IMR-90 (cell line): ENCODE measurements around the gene GNAI2. TPM values are rescaled to one million over a fixed set of nuclear protein-coding genes. Genes with fewer than 3 reads are reported as not detected.

Source experiments
- ATAC-seq: fragments of 200-7000 bp; cut with Tn5 transposase; 2 replicates; pipeline ENCODE4 v1.9.1; 2020; ENCODE audit warnings: low read depth, mild to moderate bottlenecking, moderate library complexity
- BruUV-seq: library from RNA; stranded (reverse); fragments of 400-500 nt; replicated peaks from 2 replicates; lab custom pipeline; 2021; lab: Mats Ljungman, UMichigan
- CTCF ChIA-PET: fragments of 300-600 bp; formaldehyde crosslinking; extraction: SDS; loops from one replicate; lab custom pipeline; 2021; ENCODE audit warnings: antibody characterized with exemption; lab: Yijun Ruan, JAX
- POLR2A ChIA-PET: fragments of 300-600 bp; sonication (Branson Sonifier 250); formaldehyde crosslinking; loops from one replicate; lab custom pipeline; 2022; ENCODE audit warnings: antibody characterized with exemption; ENCODE audit not compliant: unreplicated experiment; lab: Charles Lee
- DNase-seq: peaks from one replicate; pipeline ENCODE4 v3.0.0; 2013
- H2AFZ ChIP-seq: replicated peaks from 2 replicates; pipeline ENCODE3; 2013; ENCODE audit warnings: low read length, mild to moderate bottlenecking; ENCODE audit not compliant: poor library complexity
- H2AK5ac ChIP-seq: 2 replicates; pipeline ENCODE4 v1.6.1; 2013; ENCODE audit warnings: low read depth, low read length, inconsistent platforms
- H2AK9ac ChIP-seq: replicated peaks from 2 replicates; pipeline ENCODE3; 2013; ENCODE audit warnings: mild to moderate bottlenecking, low read depth, low read length, moderate library complexity; ENCODE audit not compliant: poor library complexity
- H2BK120ac ChIP-seq: 2 replicates; pipeline ENCODE4 v1.6.1; 2013; ENCODE audit warnings: low read depth, low read length, inconsistent platforms
- H2BK15ac ChIP-seq: 3 replicates; pipeline ENCODE4 v1.6.1; 2013; ENCODE audit warnings: low read depth, low read length, inconsistent platforms
- H2BK20ac ChIP-seq: 2 replicates; pipeline ENCODE4 v1.6.1; 2013; ENCODE audit warnings: low read depth, mild to moderate bottlenecking, inconsistent platforms, low read length, moderate library complexity
- H2BK5ac ChIP-seq: 2 replicates; pipeline ENCODE4 v1.6.1; 2013; ENCODE audit warnings: mild to moderate bottlenecking, low read depth, low read length, inconsistent platforms; ENCODE audit not compliant: poor library complexity, severe bottlenecking
- H3K14ac ChIP-seq: replicated peaks from 2 replicates; pipeline ENCODE4 v1.6.1; 2013; ENCODE audit warnings: low read depth, low read length, inconsistent platforms
- H3K18ac ChIP-seq: 2 replicates; pipeline ENCODE4 v1.6.1; 2013; ENCODE audit warnings: low read depth, low read length, control low read depth
- H3K23ac ChIP-seq: 2 replicates; pipeline ENCODE4 v1.6.1; 2013; ENCODE audit warnings: low read depth, low read length, inconsistent platforms
- H3K27ac ChIP-seq: 2 replicates; pipeline ENCODE4 v1.5.1; 2013; ENCODE audit warnings: mild to moderate bottlenecking, control low read depth, low read length; ENCODE audit not compliant: insufficient read depth
- H3K27me3 ChIP-seq: 2 replicates; pipeline ENCODE4 v1.6.1; 2013; ENCODE audit warnings: low read length; ENCODE audit not compliant: control insufficient read depth, insufficient read depth
- H3K36me3 ChIP-seq: 2 replicates; pipeline ENCODE4 v1.6.1; 2013; ENCODE audit warnings: low read length, mixed read lengths; ENCODE audit not compliant: control insufficient read depth, insufficient read depth
- H3K4ac ChIP-seq: 2 replicates; pipeline ENCODE4 v1.6.1; 2013; ENCODE audit warnings: low read depth, low read length, inconsistent platforms
- H3K4me1 ChIP-seq: 2 replicates; pipeline ENCODE4 v1.6.1; 2013; ENCODE audit warnings: low read length, mixed read lengths; ENCODE audit not compliant: control insufficient read depth, insufficient read depth
- H3K4me2 ChIP-seq: 2 replicates; pipeline ENCODE4 v1.6.1; 2013; ENCODE audit warnings: low read depth, mild to moderate bottlenecking, control low read depth, low read length, moderate library complexity
- H3K4me3 ChIP-seq: 2 replicates; pipeline ENCODE4 v1.5.1; 2013; ENCODE audit warnings: low read depth, mild to moderate bottlenecking, control low read depth, low read length, moderate library complexity; ENCODE audit not compliant: insufficient read depth
- H3K56ac ChIP-seq: 2 replicates; pipeline ENCODE4 v1.6.1; 2013; ENCODE audit warnings: low read length, inconsistent platforms; ENCODE audit not compliant: insufficient read depth; ENCODE audit errors: extremely low read depth
- H3K79me1 ChIP-seq, 2 experiments: 2 replicates each; pipeline ENCODE4 v1.6.1; 2013; ENCODE audit warnings: low read length in 2 of 2, inconsistent platforms in 1 of 2, low read depth in 1 of 2
- H3K9ac ChIP-seq: 2 replicates; pipeline ENCODE4 v1.6.1; 2013; ENCODE audit warnings: low read depth, low read length, control low read depth
- H3K9me1 ChIP-seq: 2 replicates; pipeline ENCODE4 v1.6.1; 2013; ENCODE audit warnings: low read length, inconsistent platforms; ENCODE audit not compliant: insufficient read depth
- H3K9me3 ChIP-seq: 2 replicates; pipeline ENCODE4 v1.6.1; 2013; ENCODE audit warnings: low read length; ENCODE audit not compliant: control insufficient read depth, insufficient read depth
- H4K20me1 ChIP-seq: 2 replicates; pipeline ENCODE4 v1.6.1; 2013; ENCODE audit warnings: low read length, inconsistent platforms; ENCODE audit not compliant: insufficient read depth
- H4K5ac ChIP-seq: 2 replicates; pipeline ENCODE4 v1.6.1; 2013; ENCODE audit warnings: mild to moderate bottlenecking, low read depth, low read length, control low read depth
- H4K8ac ChIP-seq, 2 experiments: 2 replicates each; pipeline ENCODE4 v1.6.1; 2013; ENCODE audit warnings: low read depth in 2 of 2, low read length in 2 of 2, control low read depth in 1 of 2, inconsistent platforms in 1 of 2
- H4K91ac ChIP-seq: 2 replicates; pipeline ENCODE4 v1.6.1; 2013; ENCODE audit warnings: low read depth, low read length, inconsistent platforms; ENCODE audit not compliant: insufficient read depth
- BHLHE40 ChIP-seq: fragments of 150-350 bp; IDR thresholded peaks from 2 replicates; pipeline ENCODE4 v1.6.1; 2016; ENCODE audit warnings: mild to moderate bottlenecking, low read depth, low read length
- CEBPB ChIP-seq: IDR thresholded peaks from 2 replicates; pipeline ENCODE4 v1.6.1; 2012; ENCODE audit warnings: low read depth, low read length, improper control_type of control experiment
- MXI1 ChIP-seq: IDR thresholded peaks from 2 replicates; pipeline ENCODE4 v1.6.1; 2012; ENCODE audit warnings: low read depth, mild to moderate bottlenecking, low read length, moderate library complexity, borderline replicate concordance
- POLR2A ChIP-seq: IDR thresholded peaks from 2 replicates; pipeline ENCODE4 v1.6.1; 2012; ENCODE audit warnings: mild to moderate bottlenecking, low read depth, low read length
- RCOR1 ChIP-seq: IDR thresholded peaks from 2 replicates; pipeline ENCODE4 v1.6.1; 2012; ENCODE audit warnings: mild to moderate bottlenecking, low read length, improper control_type of control experiment; ENCODE audit not compliant: insufficient replicate concordance
- RFX5 ChIP-seq: IDR thresholded peaks from 2 replicates; pipeline ENCODE4 v1.8.0; 2012; ENCODE audit warnings: low read depth, mild to moderate bottlenecking, low read length, moderate library complexity
- WGBS, 2 experiments: methylation state at CpG; one replicate each; pipeline versions ENCODE4 v1.1.5 to v1.1.7; 2013; ENCODE audit warnings: missing lambda C conversion rate in 2 of 2; ENCODE audit not compliant: insufficient read length in 1 of 2; ENCODE audit errors: extremely low coverage in 2 of 2; 5-methylcytosine and 5-hydroxymethylcytosine counted together
- dilution Hi-C: fragments of 300-500 bp; cut with HindIII; formaldehyde crosslinking; loops from one replicate; pipeline ENCODE4 v1.14.3; 2018; ENCODE audit warnings: low sequenced_read_pairs; ENCODE audit not compliant: unreplicated experiment
- in situ Hi-C: fragments of 300-500 bp; cut with MboI; formaldehyde crosslinking; loops from 3 replicates; pipeline ENCODE4 v1.14.3; 2019; ENCODE audit warnings: low sequenced_read_pairs, inconsistent platforms, mixed read lengths
- intact Hi-C: fragments of 100-400 bp; cut with micrococcal nuclease; formaldehyde crosslinking; loops from 2 replicates; pipeline ENCODE4 v1.10.0; 2022
- polyA plus RNA-seq, 3 experiments: library from polyadenylated mRNA; depleted of rRNA; stranded (reverse); fragments of >200 nt; gene quantifications; 2 replicates each; pipeline ENCODE4 v1.2.3, GENCODE V29; 2012; ENCODE audit warnings: low replicate concordance in 1 of 3
- total RNA-seq: library from RNA; depleted of rRNA; stranded (reverse); fragments of >200 nt; gene quantifications from 2 replicates; pipeline ENCODE4 v1.2.3, GENCODE V29; 2012
- TF ChIP-seq, protein P1 (sequence below): conservative IDR thresholded peaks from 2 replicates; pipeline ENCODE4 v1.5.1; 2012; ENCODE audit warnings: mild to moderate bottlenecking, low read depth, low read length, improper control_type of control experiment
- TF ChIP-seq, protein P2 (sequence below): fragments of 150-350 bp; IDR thresholded peaks from 2 replicates; pipeline ENCODE4 v1.6.1; 2016; ENCODE audit warnings: low read depth, mild to moderate bottlenecking, low read length, moderate library complexity, borderline replicate concordance

Gene GNAI2
- total and polyA plus RNA-seq, 2 of the 4 experiments (the other 2 are of a cell fraction) = 867 to 1,079 TPM

DNA sequence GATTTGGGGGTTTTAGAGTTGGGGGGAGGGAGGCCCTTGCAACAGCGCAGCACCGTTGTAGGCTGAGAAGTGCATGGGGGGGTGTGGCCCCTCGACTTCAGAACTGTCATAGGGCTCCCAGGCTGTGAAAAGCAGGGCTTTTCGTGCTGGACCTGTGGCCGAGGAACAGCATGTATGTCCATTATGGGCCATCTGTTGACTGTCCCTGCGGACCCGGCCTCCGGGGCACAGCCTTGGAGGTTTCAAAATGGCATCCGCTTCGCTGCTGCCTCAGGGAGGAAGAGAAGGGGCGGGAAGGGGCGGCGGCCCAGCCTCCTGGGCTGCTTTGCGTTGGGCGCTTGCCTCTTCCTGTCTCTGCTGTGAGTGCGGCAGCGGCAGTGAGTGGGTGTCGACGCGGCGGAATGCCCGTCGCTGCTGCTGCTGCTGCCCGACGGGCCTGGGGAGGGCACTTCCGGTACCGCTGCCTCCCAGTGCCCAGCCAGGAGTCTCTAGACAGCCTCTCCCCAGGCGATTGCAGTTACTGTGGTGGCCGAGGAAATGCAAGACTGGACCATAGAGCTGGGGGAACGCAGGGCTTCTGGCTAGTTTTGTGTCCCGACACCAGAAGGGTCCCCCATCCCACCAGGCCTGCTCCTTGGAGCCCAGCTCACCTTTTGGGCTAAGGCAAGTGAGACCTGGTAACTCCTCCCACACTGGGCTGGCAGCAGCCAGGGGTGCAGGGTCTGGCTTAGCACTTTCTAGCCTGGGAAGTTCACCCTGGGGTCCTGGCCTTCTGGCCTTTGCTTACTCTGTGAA is 1.9 kb downstream of the GNAI2 start:
- Histone ChIP-seq H2AFZ (peak overlapping the region; percentile 88), H2BK5ac (peak overlapping the region; percentile 90), H3K79me1 (peaks cover 0 to 50% of the 10 kb centered on the region in 2 experiments; a peak in 2 of 4 replicates), H2BK120ac (peak overlapping the region; percentile 76), H3K4me2 (peak overlapping the region; percentile 97), H3K36me3 (peaks cover 9% of the 10 kb centered on the region; the same call in 1 of the 2 replicates), H3K4ac (peak overlapping the region; percentile 98), H3K4me1 (peaks cover 25% of the 10 kb centered on the region), H3K27ac (peak overlapping the region; percentile 97), H3K9me1 (peaks cover 10% of the 10 kb centered on the region), H2BK15ac (peak overlapping the region; percentile 61; the same call in 1 of the 3 replicates), H2AK9ac (peak overlapping the region; percentile 100), H4K20me1 (peaks cover 66% of the 10 kb centered on the region), H3K14ac (peak overlapping the region; percentile 98), H2BK20ac (no peak overlapping the region; the same call in none of the 2 replicates), H4K5ac (peak overlapping the region; percentile 92), H4K8ac (peak overlapping the region; percentile 59 to 94), H3K4me3 (peak overlapping the region; percentile 82), H3K23ac (peak overlapping the region; percentile 97), H3K9ac (peak overlapping the region; percentile 98), H2AK5ac (peak overlapping the region; percentile 99), H3K9me3 (no peaks in the 10 kb centered on the region), H3K18ac (peak overlapping the region; percentile 37), H3K56ac (peak overlapping the region; percentile 93), H3K27me3 (no peaks in the 10 kb centered on the region), H4K91ac (peak overlapping the region; percentile 94)
- POLR2A ChIA-PET = interaction anchor here (0.6 kb wide), 1 partner anchor 27 kb away, joined by 6 read pairs; no protein-coding TSS in a partner anchor
- in situ Hi-C loops (no loop called here), dilution Hi-C loops (no loop called here), intact Hi-C loops (no loop called here)
- 1% methylated on average over 26 of the region's 31 CpGs; no CpG with 5 or more reads in 1 of the 2 experiments for WGBS, 2 experiments
- peak; percentile 82 for DNase-seq
- TF ChIP-seq RFX5 = no peak
- no peak for TF ChIP-seq CEBPB
- TF ChIP-seq, protein P1, sequence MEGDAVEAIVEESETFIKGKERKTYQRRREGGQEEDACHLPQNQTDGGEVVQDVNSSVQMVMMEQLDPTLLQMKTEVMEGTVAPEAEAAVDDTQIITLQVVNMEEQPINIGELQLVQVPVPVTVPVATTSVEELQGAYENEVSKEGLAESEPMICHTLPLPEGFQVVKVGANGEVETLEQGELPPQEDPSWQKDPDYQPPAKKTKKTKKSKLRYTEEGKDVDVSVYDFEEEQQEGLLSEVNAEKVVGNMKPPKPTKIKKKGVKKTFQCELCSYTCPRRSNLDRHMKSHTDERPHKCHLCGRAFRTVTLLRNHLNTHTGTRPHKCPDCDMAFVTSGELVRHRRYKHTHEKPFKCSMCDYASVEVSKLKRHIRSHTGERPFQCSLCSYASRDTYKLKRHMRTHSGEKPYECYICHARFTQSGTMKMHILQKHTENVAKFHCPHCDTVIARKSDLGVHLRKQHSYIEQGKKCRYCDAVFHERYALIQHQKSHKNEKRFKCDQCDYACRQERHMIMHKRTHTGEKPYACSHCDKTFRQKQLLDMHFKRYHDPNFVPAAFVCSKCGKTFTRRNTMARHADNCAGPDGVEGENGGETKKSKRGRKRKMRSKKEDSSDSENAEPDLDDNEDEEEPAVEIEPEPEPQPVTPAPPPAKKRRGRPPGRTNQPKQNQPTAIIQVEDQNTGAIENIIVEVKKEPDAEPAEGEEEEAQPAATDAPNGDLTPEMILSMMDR = no peak
- TF ChIP-seq, protein P2, sequence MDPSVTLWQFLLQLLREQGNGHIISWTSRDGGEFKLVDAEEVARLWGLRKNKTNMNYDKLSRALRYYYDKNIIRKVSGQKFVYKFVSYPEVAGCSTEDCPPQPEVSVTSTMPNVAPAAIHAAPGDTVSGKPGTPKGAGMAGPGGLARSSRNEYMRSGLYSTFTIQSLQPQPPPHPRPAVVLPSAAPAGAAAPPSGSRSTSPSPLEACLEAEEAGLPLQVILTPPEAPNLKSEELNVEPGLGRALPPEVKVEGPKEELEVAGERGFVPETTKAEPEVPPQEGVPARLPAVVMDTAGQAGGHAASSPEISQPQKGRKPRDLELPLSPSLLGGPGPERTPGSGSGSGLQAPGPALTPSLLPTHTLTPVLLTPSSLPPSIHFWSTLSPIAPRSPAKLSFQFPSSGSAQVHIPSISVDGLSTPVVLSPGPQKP = no peak
- peak; percentile 87; the same call in 1 of the 2 replicates for TF ChIP-seq MXI1
- TF ChIP-seq BHLHE40 = peak; percentile 22; the same call in 1 of the 2 replicates
- no peak for TF ChIP-seq POLR2A
- TF ChIP-seq RCOR1 = peak; percentile 27
- CTCF ChIA-PET = interaction anchor here (0.6 to 1.6 kb wide), 3 partner anchors 9 to 112 kb away, joined by 3 read pairs; no protein-coding TSS in a partner anchor
- ATAC-seq = peak; percentile 42
- no TSS peak for BruUV-seq
